Measurements from ENCODE around the gene ZNF653. TPM values are rescaled to one million over a fixed set of nuclear protein-coding genes. Genes with fewer than 3 reads are reported as not detected.

Gene ZNF653
- total RNA-seq, 1 donor from 2014 or later: 16.5 TPM

DNA sequence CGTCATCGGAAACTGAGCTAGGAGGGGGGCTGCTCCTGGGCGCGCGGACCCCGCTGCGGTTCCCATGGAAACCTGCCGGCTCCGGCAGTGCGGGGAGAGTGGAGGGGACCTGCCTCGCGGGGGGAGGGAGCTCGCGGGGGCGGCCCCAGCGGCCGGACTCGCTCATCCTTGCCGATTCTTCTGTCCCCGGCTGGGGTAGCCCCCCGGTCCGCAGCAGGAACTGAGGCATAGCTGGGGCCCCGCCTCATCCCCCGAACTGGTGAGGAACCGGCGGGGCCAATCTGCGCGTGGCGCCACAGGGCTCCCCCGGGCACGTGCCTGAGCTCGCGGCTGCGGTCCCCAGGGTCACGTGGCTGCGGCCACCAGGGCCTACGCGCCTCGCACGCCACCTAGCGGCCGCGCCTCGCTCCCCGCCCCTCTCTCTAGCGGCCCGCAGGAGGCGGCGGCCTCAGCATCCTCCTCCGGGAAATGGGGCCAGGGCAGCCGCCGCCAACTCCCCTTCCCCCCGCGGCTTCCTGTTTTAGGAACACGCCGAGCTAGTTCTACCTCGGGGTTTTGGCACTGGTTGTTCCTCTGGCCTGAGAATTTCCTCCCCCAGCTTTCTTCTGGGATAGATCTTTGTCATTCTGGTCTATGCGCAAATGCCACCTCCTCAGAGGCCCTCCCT lies 23.1 kb downstream of the ZNF653 start:
- Mint-ChIP-seq H3K4me3 (peak overlapping the region; percentile 47), H3K4me1 (peaks cover 10% of the 10 kb centered on the region), H3K36me3 (peaks cover 10% of the 10 kb centered on the region), H3K27ac (no peak overlapping the region), H3K27me3 (ENCODE audit: low read depth) (peaks cover 50% of the 10 kb centered on the region), H3K9me3 (no peaks in the 10 kb centered on the region)
- peak; percentile 57 to 76 for DNase-seq (ENCODE audit: low spot score in 2 of 2, unreplicated experiment in 2 of 2)
- TF ChIP-seq CTCF (IDR thresholded peaks at IDR 0.05; ENCODE audit: unreplicated experiment): peak; percentile 87

DNA sequence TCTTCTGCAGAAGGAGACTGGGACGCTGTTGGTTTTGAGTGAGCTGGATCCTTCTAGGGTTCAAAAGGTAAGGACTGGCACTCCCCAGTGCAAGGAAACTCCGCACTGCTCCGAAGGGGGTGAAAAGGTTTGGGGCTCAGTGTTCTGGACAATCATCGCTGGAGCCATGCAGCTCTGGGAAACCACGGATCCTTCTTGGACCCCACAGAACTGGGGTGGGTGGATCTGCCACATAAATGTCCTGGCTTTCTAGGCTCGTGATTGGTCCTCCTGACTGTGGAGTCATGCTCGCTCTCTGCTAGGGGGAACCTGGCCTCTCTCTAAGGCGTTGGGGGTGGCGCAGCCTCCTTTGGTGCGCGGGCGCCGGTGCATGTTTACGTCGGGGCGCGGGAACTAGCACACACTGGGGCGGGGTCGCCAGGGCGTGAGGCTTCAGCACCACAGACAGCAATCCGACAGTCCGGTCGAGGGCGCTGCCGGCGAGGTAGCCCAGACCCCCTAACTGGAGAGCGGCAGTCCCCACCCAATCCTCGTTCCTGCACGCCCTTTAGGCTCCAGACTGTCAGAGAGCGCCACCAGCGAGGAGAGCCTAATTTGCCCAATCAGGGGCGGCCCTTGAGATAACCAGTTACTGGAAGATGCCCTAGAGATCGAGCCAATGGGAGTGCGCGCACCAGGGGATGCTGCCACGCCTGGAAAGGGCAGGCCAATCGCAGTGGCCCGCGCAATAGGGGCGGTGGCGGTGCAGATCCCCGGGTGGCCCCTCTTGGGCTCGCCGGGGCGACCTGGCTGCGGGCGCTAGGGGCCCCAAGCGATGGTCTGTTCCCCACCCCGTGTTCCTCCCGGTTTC lies 23.9 kb downstream of the ZNF653 start:
- Mint-ChIP-seq H3K27ac (no peak overlapping the region), H3K4me1 (peaks cover 10% of the 10 kb centered on the region), H3K4me3 (peak overlapping the region; percentile 43), H3K36me3 (peaks cover 9% of the 10 kb centered on the region), H3K9me3 (no peaks in the 10 kb centered on the region), H3K27me3 (ENCODE audit: low read depth) (peaks cover 57% of the 10 kb centered on the region)
- peak in 1 of 2 experiments; percentile 67 for DNase-seq (ENCODE audit: low spot score in 2 of 2, unreplicated experiment in 2 of 2)
- no peak for TF ChIP-seq CTCF (IDR thresholded peaks at IDR 0.05; ENCODE audit: unreplicated experiment)

DNA sequence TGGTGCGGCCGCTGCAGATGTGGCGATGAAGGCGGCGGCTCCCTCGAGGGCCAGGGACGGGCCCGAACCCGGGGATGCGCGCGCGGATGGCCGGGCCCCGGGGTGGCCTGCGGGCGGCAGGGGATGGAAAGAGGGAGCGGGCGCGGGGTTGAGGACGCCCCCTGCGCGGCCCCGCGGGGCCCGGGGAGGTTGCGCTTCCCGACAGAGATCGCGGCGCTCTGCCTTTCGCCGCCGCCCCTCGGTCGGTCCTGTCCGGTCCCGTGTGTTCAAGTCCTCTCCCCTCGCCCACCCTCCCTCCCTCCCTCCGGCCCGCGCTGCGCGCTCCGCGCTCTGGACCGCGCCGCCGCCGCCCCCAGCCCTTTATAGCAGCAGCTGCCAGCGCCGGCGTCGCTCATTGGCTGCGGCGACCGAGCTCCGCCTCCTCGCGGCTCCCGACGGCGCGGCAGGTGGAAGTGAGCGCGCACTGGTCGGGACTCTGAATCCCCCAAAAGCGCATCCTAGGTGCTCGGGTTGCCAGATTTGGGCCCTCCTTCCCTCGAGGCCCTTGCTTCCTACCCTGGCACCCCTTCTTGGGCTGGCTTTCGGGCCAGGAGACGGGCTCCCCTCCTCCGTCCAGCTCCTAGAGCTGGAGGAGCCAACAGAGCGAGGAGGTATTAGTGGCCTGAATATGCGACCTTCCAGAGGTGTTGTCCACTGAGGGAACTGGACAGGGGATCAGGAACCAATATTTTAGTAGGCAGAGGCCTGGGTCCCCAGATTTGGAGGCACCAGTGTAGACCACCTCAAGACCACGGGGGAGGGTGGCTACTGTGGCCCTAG lies 24.7 kb downstream of the ZNF653 start, which contains the start of gene ELAVL3:
TSS of gene ELAVL3 (minus strand) at position 332 of the 819 bp plus-strand sequence. CDS start 438 bp downstream, outside the sequence.
- Mint-ChIP-seq H3K36me3 (peaks cover 9% of the 10 kb centered on the region), H3K4me3 (peak within 1 kb of the TSS; percentile 43), H3K27ac (no peak within 1 kb of the TSS), H3K4me1 (peaks cover 10% of the 10 kb centered on the region), H3K9me3 (no peaks in the 10 kb centered on the region), H3K27me3 (ENCODE audit: low read depth) (peaks cover 62% of the 10 kb centered on the region)
- TF ChIP-seq CTCF (IDR thresholded peaks at IDR 0.05; ENCODE audit: unreplicated experiment): no peak
- no peak for DNase-seq (ENCODE audit: low spot score in 2 of 2, unreplicated experiment in 2 of 2)

DNA sequence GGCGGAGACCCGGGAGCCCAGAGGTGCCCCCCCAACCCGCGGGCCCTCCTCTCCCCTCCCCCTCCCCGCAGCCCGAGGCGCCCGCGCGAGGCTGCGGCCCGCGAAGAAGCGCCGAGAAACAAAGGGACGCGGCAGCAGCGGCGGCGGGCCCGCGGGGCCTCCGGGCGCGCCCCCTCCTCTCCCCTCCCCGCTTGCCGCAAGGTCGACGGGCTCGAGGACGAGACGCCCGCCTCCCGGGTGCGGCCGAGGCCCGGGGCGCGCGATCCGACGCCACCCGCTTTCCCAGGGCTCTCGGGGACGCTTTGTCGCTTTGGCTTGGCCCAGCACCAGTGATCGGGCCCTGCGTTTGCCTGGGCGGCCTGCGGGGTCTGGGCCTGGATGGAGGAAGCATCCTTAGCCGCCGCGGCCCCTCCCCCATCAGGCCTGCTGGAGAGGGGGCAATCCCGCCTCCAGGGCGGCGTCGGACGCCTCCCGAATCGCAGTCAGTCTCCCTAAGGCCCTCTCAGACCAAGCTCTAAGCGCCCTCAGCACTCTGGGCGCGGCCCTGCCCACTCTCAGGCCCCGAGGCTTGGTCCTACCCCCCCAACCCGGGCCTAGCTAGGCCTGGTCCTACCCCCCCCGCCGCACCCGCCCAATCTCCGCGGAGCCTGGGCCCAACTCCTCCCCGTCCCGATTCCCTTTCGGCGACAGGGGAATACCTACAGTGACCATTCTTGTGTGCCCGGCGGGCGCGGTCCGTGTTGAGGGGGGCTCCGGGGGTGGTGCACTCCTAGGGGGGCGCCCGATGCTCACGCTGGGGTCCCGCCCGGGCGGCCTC lies 25.5 kb downstream of the ZNF653 start:
- Mint-ChIP-seq H3K27me3 (ENCODE audit: low read depth) (peaks cover 67% of the 10 kb centered on the region), H3K27ac (no peak overlapping the region)

More for the DNA sequence above, 25.5 kb downstream of the ZNF653 start:
- H3K4me3 Mint-ChIP-seq: no peak overlapping the region
- no peaks in the 10 kb centered on the region for H3K9me3 Mint-ChIP-seq
- H3K4me1 Mint-ChIP-seq: peaks cover 10% of the 10 kb centered on the region
- DNase-seq (ENCODE audit: low spot score in 2 of 2, unreplicated experiment in 2 of 2): no peak
- H3K36me3 Mint-ChIP-seq: peaks cover 5% of the 10 kb centered on the region
- no peak for TF ChIP-seq CTCF (IDR thresholded peaks at IDR 0.05; ENCODE audit: unreplicated experiment)
